Caco-2 (cell line): ENCODE results near the gene ARHGEF38. TPM values are rescaled to one million over a fixed set of nuclear protein-coding genes. Genes with fewer than 3 reads are reported as not detected.

Experiments used
- BruUV-seq: library from RNA; stranded (reverse); fragments of 400-500 nt; replicated peaks from 2 replicates; lab custom pipeline; 2021; lab: Mats Ljungman, UMichigan
- CTCF ChIA-PET: fragments of 300-600 bp; sonication (Branson Sonifier 250); formaldehyde crosslinking; loops from one replicate; lab custom pipeline; 2022; ENCODE audit warnings: antibody characterized with exemption; lab: Charles Lee
- POLR2A ChIA-PET: fragments of 300-600 bp; sonication (Branson Sonifier 250); formaldehyde crosslinking; loops from one replicate; lab custom pipeline; 2022; ENCODE audit warnings: antibody characterized with exemption; lab: Charles Lee
- DNase-seq, 2 experiments: peaks; one replicate each; pipeline versions ENCODE4 v3.0.0 to v3.0.0-alpha.2; 2020 to 2022
- H3K27me3 ChIP-seq: replicated peaks from 2 replicates; pipeline ENCODE4 v1.6.0; 2011; ENCODE audit warnings: low read length; ENCODE audit not compliant: control insufficient read depth, insufficient read depth
- H3K36me3 ChIP-seq: 2 replicates; pipeline ENCODE4 v1.5.1; 2011; ENCODE audit warnings: low read length; ENCODE audit not compliant: control insufficient read depth, insufficient read depth
- H3K4me1 ChIP-seq: fragments of 250-450 bp; sonication (Bioruptor Pico); 2 replicates; pipeline ENCODE4 v1.5.1; 2020; ENCODE audit warnings: mild to moderate bottlenecking
- H3K4me3 ChIP-seq: 2 replicates; pipeline ENCODE4 v1.5.1; 2011; ENCODE audit warnings: low read depth, mild to moderate bottlenecking, control low read depth, low read length
- H3K9me3 ChIP-seq: fragments of 250-450 bp; sonication (Bioruptor Pico); 2 replicates; pipeline ENCODE4 v1.5.1; 2020; ENCODE audit warnings: mild to moderate bottlenecking, moderate library complexity
- H3K27ac Mint-ChIP-seq: one replicate; pipeline ENCODE4 v1.8.0; 2022; ENCODE audit warnings: mixed read lengths; ENCODE audit not compliant: unreplicated experiment
- H3K27me3 Mint-ChIP-seq: one replicate; pipeline ENCODE4 v1.8.0; 2022; ENCODE audit warnings: mixed read lengths; ENCODE audit not compliant: insufficient read depth, unreplicated experiment
- H3K36me3 Mint-ChIP-seq: one replicate; pipeline ENCODE4 v1.8.0; 2022; ENCODE audit warnings: mild to moderate bottlenecking, mixed read lengths; ENCODE audit not compliant: insufficient read depth, unreplicated experiment
- H3K4me1 Mint-ChIP-seq: one replicate; pipeline ENCODE4 v1.8.0; 2022; ENCODE audit warnings: low read depth, mixed read lengths; ENCODE audit not compliant: unreplicated experiment
- H3K4me3 Mint-ChIP-seq: one replicate; pipeline ENCODE4 v1.8.0; 2022; ENCODE audit warnings: mild to moderate bottlenecking, moderate library complexity, mixed read lengths; ENCODE audit not compliant: unreplicated experiment
- H3K9me3 Mint-ChIP-seq: one replicate; pipeline ENCODE4 v1.8.0; 2022; ENCODE audit warnings: mixed read lengths; ENCODE audit not compliant: unreplicated experiment
- CTCF ChIP-seq, 2 experiments: fragments of 200-600 bp in 1 of 2; IDR thresholded peaks; 1 replicate in 1 of 2; 2 replicates in 1 of 2; pipeline versions ENCODE4 v1.5.1 to v1.8.0; 2011 to 2022; ENCODE audit warnings: antibody characterized with exemption in 1 of 2, control low read depth in 1 of 2, inconsistent platforms in 1 of 2, low read depth in 1 of 2, low read length in 1 of 2, mild to moderate bottlenecking in 1 of 2, moderate library complexity in 1 of 2; ENCODE audit not compliant: insufficient read depth in 1 of 2, severe bottlenecking in 1 of 2, unreplicated experiment in 1 of 2
- intact Hi-C: fragments of 100-400 bp; cut with micrococcal nuclease; formaldehyde crosslinking; loops from one replicate; pipeline ENCODE4 v1.10.0; 2022; ENCODE audit not compliant: unreplicated experiment
- total RNA-seq: library from RNA; stranded (reverse); gene quantifications from 2 replicates; pipeline ENCODE4 v1.2.3, GENCODE V29; 2022

Gene ARHGEF38
- total RNA-seq, 1 experiment from 2014 or later = 3.5 TPM

- CTCF ChIA-PET = no interaction called here
- Histone ChIP-seq H3K4me3 (no peak overlapping the region), H3K36me3 (no peaks in the 10 kb centered on the region), H3K9me3 (no peaks in the 10 kb centered on the region), H3K27me3 (no peaks in the 10 kb centered on the region), H3K4me1 (no peaks in the 10 kb centered on the region)
- H3K4me1 Mint-ChIP-seq = no peaks in the 10 kb centered on the region
- POLR2A ChIA-PET = no interaction called here
- H3K4me3 Mint-ChIP-seq = no peak overlapping the region
- no peak for DNase-seq
- no TSS peak for BruUV-seq
- no peak overlapping the region for H3K27ac Mint-ChIP-seq
- H3K36me3 Mint-ChIP-seq = no peaks in the 10 kb centered on the region
- H3K9me3 Mint-ChIP-seq = no peaks in the 10 kb centered on the region
- intact Hi-C loops = loop anchor here (1.0 kb wide), 1 partner anchor 10 kb away; no protein-coding TSS in a partner anchor
- no peak for TF ChIP-seq CTCF (IDR thresholded peaks at IDR 0.05; ENCODE audit: insufficient read depth in 1 of 2, low read depth in 1 of 2, low read length in 1 of 2, severe bottlenecking in 1 of 2, unreplicated experiment in 1 of 2)
- H3K27me3 Mint-ChIP-seq = no peaks in the 10 kb centered on the region
These were observed 70.7 kb downstream of the ARHGEF38 start for GRCh38 chr4:105623099-105623498.

GRCh38 chr4:105624530-105624929 is 72.1 kb downstream of the ARHGEF38 start:
- H3K4me3 ChIP-seq = no peak overlapping the region
- Mint-ChIP-seq H3K4me3 (no peak overlapping the region), H3K4me1 (no peaks in the 10 kb centered on the region), H3K27ac (no peak overlapping the region), H3K36me3 (no peaks in the 10 kb centered on the region), H3K9me3 (no peaks in the 10 kb centered on the region), H3K27me3 (no peaks in the 10 kb centered on the region)
- intact Hi-C loops = no loop called here
- no peaks in the 10 kb centered on the region for H3K27me3 ChIP-seq
- no peaks in the 10 kb centered on the region for H3K4me1 ChIP-seq
- no peak for TF ChIP-seq CTCF (IDR thresholded peaks at IDR 0.05; ENCODE audit: insufficient read depth in 1 of 2, low read depth in 1 of 2, low read length in 1 of 2, severe bottlenecking in 1 of 2, unreplicated experiment in 1 of 2)
- no TSS peak for BruUV-seq
- ChIA-PET POLR2A (no interaction called here), CTCF (no interaction called here)
- H3K9me3 ChIP-seq = no peaks in the 10 kb centered on the region
- H3K36me3 ChIP-seq = no peaks in the 10 kb centered on the region
- no peak for DNase-seq

GRCh38 chr4:105625214-105625613 is 72.8 kb downstream of the ARHGEF38 start:
- intact Hi-C loops = no loop called here
- ChIA-PET POLR2A (no interaction called here), CTCF (no interaction called here)
- Mint-ChIP-seq H3K4me1 (no peaks in the 10 kb centered on the region), H3K4me3 (no peak overlapping the region), H3K27ac (no peak overlapping the region), H3K36me3 (no peaks in the 10 kb centered on the region), H3K27me3 (no peaks in the 10 kb centered on the region), H3K9me3 (no peaks in the 10 kb centered on the region)
- Histone ChIP-seq H3K4me3 (no peak overlapping the region), H3K36me3 (no peaks in the 10 kb centered on the region), H3K4me1 (no peaks in the 10 kb centered on the region), H3K9me3 (no peaks in the 10 kb centered on the region), H3K27me3 (no peaks in the 10 kb centered on the region)
- no peak for DNase-seq
- TF ChIP-seq CTCF (IDR thresholded peaks at IDR 0.05; ENCODE audit: insufficient read depth in 1 of 2, low read depth in 1 of 2, low read length in 1 of 2, severe bottlenecking in 1 of 2, unreplicated experiment in 1 of 2) = no peak
- no TSS peak for BruUV-seq
